ENCODE measurements around the gene IKZF1.

Gene IKZF1

DNA sequence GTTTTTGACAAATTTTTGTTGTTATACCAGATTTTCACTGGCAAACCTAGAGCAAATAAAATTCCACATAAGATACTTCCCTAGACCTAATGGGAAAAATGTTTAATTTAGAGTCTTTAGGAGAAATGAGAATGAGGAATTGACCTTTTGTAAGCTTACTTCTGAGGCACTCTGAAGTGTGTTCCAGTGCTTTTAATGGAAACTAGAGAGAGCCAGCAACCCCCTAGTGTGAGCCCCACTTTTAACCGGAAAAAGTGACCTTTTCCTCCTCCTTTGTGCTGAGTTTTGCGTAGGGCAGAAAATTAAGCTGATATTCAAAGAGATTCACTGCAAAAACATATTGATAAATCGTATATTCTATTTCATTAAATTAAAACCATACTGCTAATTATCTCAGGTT lies 5.2 kb downstream of the IKZF1 start:
- H3K27ac ChIP-seq (ENCODE audit: low read length) = peak overlapping the region; percentile 92
- TF ChIP-seq, protein P1, sequence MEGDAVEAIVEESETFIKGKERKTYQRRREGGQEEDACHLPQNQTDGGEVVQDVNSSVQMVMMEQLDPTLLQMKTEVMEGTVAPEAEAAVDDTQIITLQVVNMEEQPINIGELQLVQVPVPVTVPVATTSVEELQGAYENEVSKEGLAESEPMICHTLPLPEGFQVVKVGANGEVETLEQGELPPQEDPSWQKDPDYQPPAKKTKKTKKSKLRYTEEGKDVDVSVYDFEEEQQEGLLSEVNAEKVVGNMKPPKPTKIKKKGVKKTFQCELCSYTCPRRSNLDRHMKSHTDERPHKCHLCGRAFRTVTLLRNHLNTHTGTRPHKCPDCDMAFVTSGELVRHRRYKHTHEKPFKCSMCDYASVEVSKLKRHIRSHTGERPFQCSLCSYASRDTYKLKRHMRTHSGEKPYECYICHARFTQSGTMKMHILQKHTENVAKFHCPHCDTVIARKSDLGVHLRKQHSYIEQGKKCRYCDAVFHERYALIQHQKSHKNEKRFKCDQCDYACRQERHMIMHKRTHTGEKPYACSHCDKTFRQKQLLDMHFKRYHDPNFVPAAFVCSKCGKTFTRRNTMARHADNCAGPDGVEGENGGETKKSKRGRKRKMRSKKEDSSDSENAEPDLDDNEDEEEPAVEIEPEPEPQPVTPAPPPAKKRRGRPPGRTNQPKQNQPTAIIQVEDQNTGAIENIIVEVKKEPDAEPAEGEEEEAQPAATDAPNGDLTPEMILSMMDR (IDR thresholded peaks at IDR 0.05; ENCODE audit: borderline replicate concordance, extremely low read depth, low read length, poor library complexity, severe bottlenecking) = no peak
- no peak for TF ChIP-seq EZH2 (IDR thresholded peaks at IDR 0.05; ENCODE audit: borderline replicate concordance, low read depth, low read length, severe bottlenecking)
- no peaks in the 10 kb centered on the region for H3K27me3 ChIP-seq (ENCODE audit: insufficient read depth, low read length, poor library complexity)
- peaks cover 100% of the 10 kb centered on the region for H3K79me2 ChIP-seq (ENCODE audit: insufficient read depth, low read length)
- peaks cover 76% of the 10 kb centered on the region for H3K4me1 ChIP-seq (ENCODE audit: insufficient read depth, low read length)
- H4K20me1 ChIP-seq (ENCODE audit: insufficient read depth, low read length) = peaks cover 6% of the 10 kb centered on the region; the same call in 1 of the 2 replicates
- H3K36me3 ChIP-seq (ENCODE audit: insufficient read depth, low read length) = peaks cover 25% of the 10 kb centered on the region
- H2AFZ ChIP-seq (ENCODE audit: low read depth, low read length) = no peak overlapping the region
- H3K4me3 ChIP-seq (ENCODE audit: low read depth in 1 of 2, low read length in 2 of 2) = peak overlapping the region in 1 of 2 experiments; percentile 28; a peak in 1 of 4 replicates
- peak overlapping the region; percentile 68 for H3K4me2 ChIP-seq (ENCODE audit: insufficient read depth, low read length)
- ATAC-seq (ENCODE audit: insufficient read depth, low read depth) = no peak
- DNase-seq = no peak
- H3K9me3 ChIP-seq (ENCODE audit: insufficient read depth, low read length, severe bottlenecking) = no peaks in the 10 kb centered on the region
- peak overlapping the region; percentile 64 for H3K9ac ChIP-seq (ENCODE audit: low read depth, low read length)

DNA sequence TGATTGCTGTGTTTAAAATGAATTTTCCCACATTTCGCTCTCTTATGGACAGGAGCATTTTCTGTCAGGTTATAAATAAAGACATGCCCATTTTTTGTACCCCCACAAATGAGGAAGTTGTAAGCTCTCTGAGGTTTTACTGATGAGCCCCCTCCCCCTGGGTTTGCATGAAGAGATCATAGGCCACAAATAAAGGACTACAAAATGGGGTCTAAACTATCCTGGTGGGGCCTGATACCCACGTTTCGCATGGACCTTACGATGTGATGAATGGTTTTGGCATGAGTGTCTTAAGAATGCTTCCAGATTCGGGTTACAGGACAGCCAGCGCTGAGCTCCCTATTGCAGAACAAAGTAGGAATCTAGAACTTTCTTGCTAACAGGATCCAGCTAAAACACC lies 5.8 kb downstream of the IKZF1 start:
- peak overlapping the region in 1 of 2 experiments; percentile 30; a peak in 2 of 4 replicates for H3K4me3 ChIP-seq (ENCODE audit: low read depth in 1 of 2, low read length in 2 of 2)
- H3K4me1 ChIP-seq (ENCODE audit: insufficient read depth, low read length) = peaks cover 82% of the 10 kb centered on the region
- no peak overlapping the region for H2AFZ ChIP-seq (ENCODE audit: low read depth, low read length)

DNA sequence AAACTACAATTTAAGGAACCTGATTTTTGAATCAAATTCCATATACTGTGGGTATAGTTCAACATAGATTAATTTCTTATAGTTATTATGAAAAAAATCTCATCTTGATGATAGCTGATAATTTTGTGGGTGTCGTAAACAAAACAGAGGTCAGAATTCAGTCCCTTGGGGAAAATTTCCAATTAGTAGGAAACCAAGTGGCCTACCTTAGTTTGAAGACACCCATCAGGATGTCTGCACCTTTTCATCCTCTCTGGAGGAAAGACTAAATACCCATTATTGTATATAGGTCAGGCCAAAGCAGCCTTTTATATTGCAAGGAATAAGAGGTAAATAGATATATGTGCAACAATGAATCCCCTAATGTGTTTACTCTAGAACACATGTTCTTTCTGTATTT lies 6.4 kb downstream of the IKZF1 start:
- peaks cover 86% of the 10 kb centered on the region for H3K4me1 ChIP-seq (ENCODE audit: insufficient read depth, low read length)
- H3K27ac ChIP-seq (ENCODE audit: low read length) = peak overlapping the region; percentile 92
- H3K27me3 ChIP-seq (ENCODE audit: insufficient read depth, low read length, poor library complexity) = no peaks in the 10 kb centered on the region
- no peak for DNase-seq
- peaks cover 11% of the 10 kb centered on the region; the same call in 1 of the 2 replicates for H4K20me1 ChIP-seq (ENCODE audit: insufficient read depth, low read length)
- H2AFZ ChIP-seq (ENCODE audit: low read depth, low read length) = no peak overlapping the region
- peak overlapping the region; percentile 68 for H3K4me2 ChIP-seq (ENCODE audit: insufficient read depth, low read length)
- H3K36me3 ChIP-seq (ENCODE audit: insufficient read depth, low read length) = peaks cover 28% of the 10 kb centered on the region
- no peak for ATAC-seq (ENCODE audit: insufficient read depth, low read depth)
- peak overlapping the region in 1 of 2 experiments; percentile 30; a peak in 2 of 4 replicates for H3K4me3 ChIP-seq (ENCODE audit: low read depth in 1 of 2, low read length in 2 of 2)
- no peaks in the 10 kb centered on the region for H3K9me3 ChIP-seq (ENCODE audit: insufficient read depth, low read length, severe bottlenecking)
- TF ChIP-seq, protein P1 (IDR thresholded peaks at IDR 0.05; ENCODE audit: borderline replicate concordance, extremely low read depth, low read length, poor library complexity, severe bottlenecking) = no peak
- TF ChIP-seq EZH2 (IDR thresholded peaks at IDR 0.05; ENCODE audit: borderline replicate concordance, low read depth, low read length, severe bottlenecking) = no peak
- H3K9ac ChIP-seq (ENCODE audit: low read depth, low read length) = peak overlapping the region; percentile 64; the same call in 1 of the 2 replicates
- H3K79me2 ChIP-seq (ENCODE audit: insufficient read depth, low read length) = peaks cover 100% of the 10 kb centered on the region

More for the DNA sequence above, 5.8 kb downstream of the IKZF1 start:
- Histone ChIP-seq H3K9me3 (ENCODE audit: insufficient read depth, low read length, severe bottlenecking) (no peaks in the 10 kb centered on the region), H3K36me3 (ENCODE audit: insufficient read depth, low read length) (peaks cover 28% of the 10 kb centered on the region), H4K20me1 (ENCODE audit: insufficient read depth, low read length) (peaks cover 11% of the 10 kb centered on the region; the same call in 1 of the 2 replicates), H3K27me3 (ENCODE audit: insufficient read depth, low read length, poor library complexity) (no peaks in the 10 kb centered on the region), H3K79me2 (ENCODE audit: insufficient read depth, low read length) (peaks cover 100% of the 10 kb centered on the region), H3K9ac (ENCODE audit: low read depth, low read length) (peak overlapping the region; percentile 64; the same call in 1 of the 2 replicates), H3K27ac (ENCODE audit: low read length) (peak overlapping the region; percentile 92), H3K4me2 (ENCODE audit: insufficient read depth, low read length) (peak overlapping the region; percentile 68)
- ATAC-seq (ENCODE audit: insufficient read depth, low read depth) = no peak
- no peak for TF ChIP-seq EZH2 (IDR thresholded peaks at IDR 0.05; ENCODE audit: borderline replicate concordance, low read depth, low read length, severe bottlenecking)
- TF ChIP-seq, protein P1 (IDR thresholded peaks at IDR 0.05; ENCODE audit: borderline replicate concordance, extremely low read depth, low read length, poor library complexity, severe bottlenecking) = no peak
- peak; percentile 44 for DNase-seq

Measured in DND-41 (cell line).